Limb (tissue), 2 donors: ENCODE data around the gene MRPL23.
A peak's percentile ranks its signal among the peaks of the same experiment; 100 is the strongest.

Experiments
- DNase-seq, 2 donors: peaks; one replicate each; pipeline ENCODE4 v3.0.0-alpha.2; 2016; ENCODE audit errors: extremely low spot score in 2 of 2

The MRPL23 gene

GRCh38 chr11:1952806-1953482 lies 5.8 kb downstream of the MRPL23 start:
- no peak for DNase-seq

DNA sequence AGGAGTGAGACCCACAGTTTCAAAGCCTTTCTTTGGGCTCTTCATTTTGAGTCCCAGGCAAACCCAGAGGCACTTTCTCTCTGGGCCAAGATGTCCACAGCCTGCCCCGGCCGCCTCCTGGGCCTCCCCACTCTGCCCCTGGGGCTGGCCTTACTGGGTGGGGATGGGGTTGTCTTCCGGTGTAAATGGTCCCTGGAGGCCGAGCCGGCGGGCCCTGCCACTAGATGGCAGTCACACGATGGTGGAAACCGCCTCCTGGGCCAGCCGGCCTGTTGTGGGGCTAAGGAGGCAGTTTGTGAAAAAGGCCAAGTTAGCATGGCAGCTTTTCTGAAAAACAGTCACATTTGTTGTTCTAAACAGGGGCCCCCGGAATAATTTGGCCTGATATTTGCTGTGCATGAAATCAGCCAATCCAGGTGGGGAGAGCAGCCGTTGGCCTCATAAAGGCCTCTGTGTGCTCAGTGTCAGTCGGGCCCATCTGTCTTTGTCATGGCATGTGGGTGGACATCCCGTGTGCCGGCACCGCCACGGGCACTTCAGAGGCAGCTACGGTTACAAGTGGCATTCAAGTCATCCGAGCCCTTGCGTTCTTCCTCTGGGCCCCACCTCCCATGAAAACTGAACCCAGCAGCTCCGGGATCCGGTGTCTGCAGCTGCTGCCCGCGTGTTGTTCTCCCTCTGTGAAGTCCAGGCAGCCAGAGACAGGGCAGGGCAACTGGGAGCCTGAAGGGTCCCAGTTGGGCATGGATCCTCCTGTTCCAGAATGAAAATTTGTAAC lies 6.5 kb downstream of the MRPL23 start:
- DNase-seq = no peak

GRCh38 chr11:1958367-1958766 lies 11.2 kb downstream of the MRPL23 start:
- DNase-seq = no peak

- no peak for DNase-seq
These were observed 12.7 kb downstream of the MRPL23 start for GRCh38 chr11:1959786-1960185.

DNA sequence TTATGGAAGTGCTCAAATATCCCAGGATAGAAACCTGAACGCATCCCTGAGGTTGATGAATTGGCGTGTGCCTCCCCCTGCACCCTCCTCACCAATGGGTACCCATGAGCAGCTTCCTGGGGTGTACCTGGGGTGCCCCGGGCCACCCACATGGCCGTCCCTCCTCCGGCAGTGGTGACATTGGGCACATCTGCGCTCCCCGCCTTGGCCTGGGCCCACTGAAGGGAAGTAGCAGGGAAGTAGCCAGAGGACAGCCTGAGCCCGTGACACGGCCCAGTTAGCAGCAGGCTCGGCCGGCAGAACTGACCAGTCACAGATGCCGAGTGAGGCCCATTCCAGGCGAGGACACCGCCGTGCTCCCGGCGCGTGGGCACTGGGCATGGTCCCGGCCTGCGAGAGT lies 16.7 kb downstream of the MRPL23 start:
- no peak for DNase-seq

DNA sequence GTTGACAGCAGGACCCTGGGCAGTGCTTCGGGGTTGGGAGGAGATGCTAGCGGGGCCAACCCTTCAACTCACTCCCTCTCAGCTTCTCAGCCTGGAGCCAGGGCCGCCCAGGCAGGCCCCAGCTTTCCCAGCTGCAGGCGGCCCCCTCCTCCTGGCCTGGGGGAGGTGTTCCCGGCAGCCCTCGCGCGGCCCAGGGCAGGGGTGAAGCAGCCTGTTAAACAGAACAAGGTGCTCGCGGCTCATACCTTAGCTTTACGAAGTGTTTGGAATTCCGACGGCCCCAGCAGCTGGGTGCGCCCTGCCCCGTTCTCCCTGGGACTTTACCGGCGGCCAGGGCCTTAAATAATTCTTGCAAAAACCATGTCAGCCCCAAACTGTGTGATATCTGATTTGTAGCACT lies 17.2 kb downstream of the MRPL23 start:
- no peak for DNase-seq

GRCh38 chr11:1964955-1965354 lies 17.8 kb downstream of the MRPL23 start:
- DNase-seq = peak in 1 of 2 donors; percentile 14

DNA sequence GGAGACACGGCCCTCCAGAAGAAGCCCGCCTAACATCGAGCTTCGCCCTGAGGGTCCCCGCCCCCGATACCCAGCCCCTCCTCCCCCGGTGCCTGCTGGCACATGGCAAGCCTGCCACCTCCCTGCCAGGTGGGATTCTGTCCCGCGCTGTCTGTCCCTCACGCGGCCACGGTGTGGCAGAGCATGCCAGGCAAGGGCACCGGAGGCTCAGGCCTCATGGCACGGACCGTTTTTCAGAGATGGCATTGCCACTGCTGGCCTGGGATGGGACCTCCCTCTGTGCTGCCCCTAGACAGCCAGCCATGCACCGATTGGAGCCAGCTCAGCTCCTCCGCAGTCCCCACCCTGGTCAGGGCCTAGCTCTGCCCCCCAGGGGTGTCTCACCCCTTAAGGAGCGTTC lies 19.4 kb downstream of the MRPL23 start:
- DNase-seq = no peak

DNA sequence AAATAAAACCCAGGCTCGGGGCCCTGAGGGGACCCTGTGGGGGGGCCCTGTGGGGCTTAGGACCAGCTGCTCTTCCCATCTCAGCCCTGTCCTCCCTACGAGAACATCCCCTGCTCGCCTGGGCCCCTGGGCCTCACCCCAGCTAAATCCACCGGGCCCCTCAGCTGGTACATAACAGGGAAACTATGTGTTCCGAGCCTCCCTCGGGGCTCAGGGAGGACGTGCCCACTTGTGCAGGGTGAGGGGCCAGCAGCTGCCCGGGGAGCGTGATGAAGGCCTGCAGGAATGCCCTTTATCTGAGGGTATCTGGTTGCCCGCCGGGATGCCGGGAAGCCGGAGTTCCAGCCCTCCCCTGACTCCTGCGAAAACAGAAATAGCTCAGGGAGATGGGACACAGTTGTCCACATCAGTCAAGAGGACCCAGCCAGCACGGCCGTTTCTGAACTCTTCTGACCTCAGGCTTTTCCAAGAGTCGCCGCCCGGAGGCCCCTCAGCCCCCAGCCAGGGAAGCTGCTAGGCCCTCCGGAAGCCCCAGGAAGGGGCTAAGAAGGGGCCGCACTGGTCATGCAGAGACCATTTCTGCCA lies 20.6 kb downstream of the MRPL23 start:
- peak in 1 of 2 donors; percentile 28 for DNase-seq

DNA sequence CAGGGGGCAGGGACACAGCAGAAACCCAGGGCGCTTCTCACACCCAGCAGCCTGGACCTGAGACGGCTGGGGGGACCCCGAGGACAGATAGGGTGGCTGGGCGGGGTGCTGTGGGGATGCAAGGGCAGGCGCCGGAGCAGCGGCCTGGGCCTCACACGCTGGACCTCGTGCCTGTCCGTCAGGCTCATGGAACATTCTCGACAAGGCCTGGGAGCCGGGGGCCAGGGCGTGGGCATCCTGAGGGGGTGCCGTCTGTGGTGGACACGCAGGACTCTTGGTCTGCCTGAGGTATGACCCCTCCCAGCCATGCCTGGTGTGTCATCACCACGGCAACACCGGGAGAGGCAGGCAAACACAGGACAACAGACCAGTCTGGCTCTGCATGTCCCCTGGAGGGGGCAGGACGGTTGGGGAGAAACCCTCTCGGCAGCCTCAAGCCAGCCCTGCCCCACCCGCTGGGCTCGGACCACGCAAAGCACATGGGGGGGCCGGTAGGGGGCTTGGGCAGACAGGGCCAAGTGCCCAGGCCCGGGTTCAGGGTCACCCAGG lies 21.4 kb downstream of the MRPL23 start:
- no peak for DNase-seq

- DNase-seq = no peak
These were observed 21.9 kb downstream of the MRPL23 start for GRCh38 chr11:1969035-1969434.

DNA sequence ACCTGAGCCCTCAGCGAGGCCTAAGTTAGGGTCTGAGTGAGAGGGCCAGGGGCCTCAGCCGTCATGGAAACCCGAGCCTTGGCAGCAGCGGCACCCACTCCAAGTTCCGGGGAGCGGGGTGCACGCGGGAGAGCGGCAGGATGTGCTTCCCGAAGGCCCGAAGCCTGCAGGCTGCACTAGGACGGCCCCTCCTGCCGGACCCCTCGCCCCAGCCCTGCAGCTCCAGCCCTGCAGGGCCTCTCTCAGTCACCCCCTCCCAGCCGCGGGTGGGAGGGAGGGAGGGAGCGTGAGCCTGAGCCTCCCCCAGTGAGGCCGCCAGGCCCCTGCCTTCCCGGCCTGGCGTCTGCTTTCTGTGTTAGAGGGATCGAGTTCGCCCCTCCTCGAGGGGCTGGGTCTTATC lies 22.6 kb downstream of the MRPL23 start:
- no peak for DNase-seq

- peak in 1 of 2 donors; percentile 16 for DNase-seq
These were observed 23.8 kb downstream of the MRPL23 start for GRCh38 chr11:1970956-1971355.

- no peak for DNase-seq
These were observed 28.1 kb downstream of the MRPL23 start for GRCh38 chr11:1975185-1975584.

DNA sequence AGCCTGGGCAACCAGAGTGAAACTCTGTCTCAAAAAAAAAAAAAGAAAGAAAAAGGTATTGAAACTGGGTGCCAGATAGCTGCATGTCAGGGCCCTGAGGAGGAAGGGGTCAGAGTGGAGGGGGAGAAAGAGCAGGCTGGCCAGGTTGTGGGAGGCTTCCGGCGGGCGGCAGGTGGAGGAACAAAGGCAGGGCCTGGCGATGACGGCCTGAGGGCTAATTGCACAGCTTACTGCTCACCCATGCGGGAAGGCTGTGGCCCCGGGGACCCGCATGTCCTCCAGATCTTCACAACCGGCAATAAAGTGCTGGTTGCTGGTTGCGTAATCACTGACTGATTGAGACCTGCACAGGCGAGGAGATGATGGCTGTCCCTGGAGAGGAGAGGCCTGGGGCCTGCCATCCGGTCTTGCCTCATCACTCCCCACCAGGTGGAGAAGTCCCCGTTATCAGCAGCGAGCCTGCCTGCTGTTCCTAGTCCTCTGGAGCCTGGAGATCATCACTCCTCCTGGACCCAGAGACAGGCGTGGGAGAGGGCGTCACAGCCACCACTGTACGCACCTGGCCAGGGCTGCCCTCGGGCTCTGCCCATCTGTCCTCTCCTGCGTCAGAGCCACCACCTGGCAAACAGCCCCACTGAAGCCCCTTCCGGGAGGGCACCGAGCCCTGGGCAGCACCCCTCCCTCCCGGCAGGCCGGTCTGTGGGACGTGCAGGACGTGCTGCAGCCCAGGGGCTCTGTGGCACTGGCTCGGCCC lies 31.8 kb downstream of the MRPL23 start:
- DNase-seq = no peak

- no peak for DNase-seq
These were observed 32.5 kb downstream of the MRPL23 start for GRCh38 chr11:1979607-1980006.

GRCh38 chr11:1982873-1983600 lies 35.9 kb downstream of the MRPL23 start:
- no peak for DNase-seq

- DNase-seq = peak in 1 of 2 donors; percentile 7
These were observed 36.4 kb downstream of the MRPL23 start for GRCh38 chr11:1983601-1983961.

- no peak for DNase-seq
These were observed 39.9 kb downstream of the MRPL23 start for GRCh38 chr11:1987024-1987423.

- DNase-seq = no peak
These were observed 41.0 kb downstream of the MRPL23 start for GRCh38 chr11:1988174-1988573.
